HG02678 (cell line): ENCODE results near the gene CARD9.

ENCODE experiments used
- ATAC-seq: cut with Tn5 transposase; IDR thresholded peaks from one replicate; pipeline ENCODE4 v1.9.1; 2021; ENCODE audit warnings: mild to moderate bottlenecking, moderate library complexity; ENCODE audit not compliant: unreplicated experiment

CARD9 gene

DNA sequence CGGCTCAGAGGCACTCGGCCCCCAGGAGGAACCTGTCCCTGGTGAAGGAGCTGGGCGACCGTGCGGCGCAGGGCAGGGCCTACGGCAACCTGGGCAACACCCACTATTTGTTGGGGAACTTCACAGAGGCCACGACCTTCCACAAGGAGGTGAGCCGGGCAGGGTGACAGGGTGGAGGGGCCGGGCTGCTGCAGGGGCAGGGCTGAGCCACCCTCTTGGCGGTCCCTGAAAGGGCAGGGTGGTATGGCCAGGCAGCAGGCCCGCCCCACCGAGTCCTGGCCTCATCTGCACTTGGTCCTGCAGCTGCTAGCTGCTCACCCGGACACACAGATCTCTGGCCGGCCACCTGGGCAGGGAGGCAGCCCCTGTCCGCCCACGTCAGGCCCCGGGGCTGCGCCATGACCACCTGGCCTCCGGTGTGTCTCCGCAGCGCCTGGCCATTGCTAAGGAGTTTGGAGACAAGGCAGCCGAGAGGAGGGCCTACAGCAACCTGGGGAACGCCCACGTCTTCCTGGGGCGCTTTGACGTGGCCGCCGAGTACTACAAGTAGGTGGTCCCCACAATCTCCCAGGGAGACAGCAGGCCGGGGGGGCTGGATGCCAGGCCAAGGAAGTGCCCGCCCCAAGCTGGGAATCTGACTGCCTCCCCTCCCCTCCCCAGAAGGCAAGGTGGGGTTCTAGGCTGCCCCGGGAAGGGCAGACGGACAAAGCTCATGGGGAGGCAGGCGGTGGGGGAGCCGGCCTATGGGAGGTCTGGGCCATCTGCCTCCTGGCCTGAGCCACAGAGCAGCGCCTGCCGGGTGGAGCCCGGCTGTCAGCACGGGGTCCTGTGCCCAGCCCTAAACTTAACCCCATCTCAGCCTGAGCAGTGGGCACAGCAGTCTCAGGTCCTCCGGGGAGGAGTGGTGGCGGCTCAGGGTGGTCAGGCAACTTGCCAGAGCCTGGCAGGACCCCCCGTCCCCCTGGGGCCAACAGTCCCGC, 35.8 kb downstream of the CARD9 start:
- ATAC-seq: no peak

DNA sequence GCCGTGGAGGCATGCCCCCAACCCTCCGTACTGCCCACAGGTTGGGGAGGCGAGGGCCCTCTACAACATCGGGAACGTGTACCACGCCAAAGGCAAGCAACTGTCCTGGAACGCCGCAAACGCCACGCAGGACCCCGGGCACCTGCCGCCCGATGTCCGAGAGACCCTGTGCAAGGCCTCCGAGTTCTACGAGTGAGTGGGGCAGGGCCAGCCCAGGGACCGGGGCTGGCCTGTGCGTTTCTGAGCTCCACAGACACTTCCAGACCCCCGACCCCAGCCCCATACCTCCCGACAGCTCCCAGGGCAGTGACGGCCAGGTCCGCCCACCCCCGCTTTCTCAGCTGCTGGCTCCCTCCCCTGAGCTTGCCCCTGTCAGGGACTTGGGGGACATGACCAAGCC, 36.6 kb downstream of the CARD9 start:
- no peak for ATAC-seq

DNA sequence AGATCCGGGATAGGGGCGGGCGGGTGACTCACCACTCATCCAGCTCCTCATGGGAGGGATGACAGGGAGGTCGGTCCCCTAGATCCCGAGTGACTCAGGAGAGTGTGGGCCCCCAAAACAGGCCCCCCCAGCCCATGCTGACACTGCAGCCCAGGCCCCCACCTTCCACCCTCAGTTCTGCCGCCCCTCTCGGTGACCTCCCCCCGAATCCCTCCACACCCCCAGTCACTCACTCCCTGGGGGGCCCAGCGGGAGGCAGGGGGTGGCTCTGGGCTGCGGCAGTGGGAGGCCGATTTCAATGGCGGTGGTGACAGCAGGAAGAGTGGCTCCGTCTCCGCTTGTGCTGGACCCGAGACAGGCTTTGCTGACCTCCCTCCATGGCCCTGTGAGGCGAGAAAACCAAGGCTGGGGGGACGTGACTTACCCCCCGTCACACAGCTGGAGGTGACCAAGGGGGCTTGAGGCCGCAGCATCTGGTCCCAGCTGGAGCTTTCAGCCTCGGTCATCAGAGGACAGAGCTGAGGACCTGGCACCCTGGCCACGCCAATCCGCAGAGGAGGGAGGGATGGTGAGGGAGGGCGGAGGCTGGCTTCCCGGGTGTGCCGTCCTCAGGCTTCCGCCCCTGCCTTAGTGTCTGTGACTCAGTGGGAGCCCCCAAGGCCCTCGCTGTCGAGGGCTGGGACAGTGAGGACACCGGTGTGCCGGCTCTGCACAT, 37.2 kb downstream of the CARD9 start:
- no peak for ATAC-seq

DNA sequence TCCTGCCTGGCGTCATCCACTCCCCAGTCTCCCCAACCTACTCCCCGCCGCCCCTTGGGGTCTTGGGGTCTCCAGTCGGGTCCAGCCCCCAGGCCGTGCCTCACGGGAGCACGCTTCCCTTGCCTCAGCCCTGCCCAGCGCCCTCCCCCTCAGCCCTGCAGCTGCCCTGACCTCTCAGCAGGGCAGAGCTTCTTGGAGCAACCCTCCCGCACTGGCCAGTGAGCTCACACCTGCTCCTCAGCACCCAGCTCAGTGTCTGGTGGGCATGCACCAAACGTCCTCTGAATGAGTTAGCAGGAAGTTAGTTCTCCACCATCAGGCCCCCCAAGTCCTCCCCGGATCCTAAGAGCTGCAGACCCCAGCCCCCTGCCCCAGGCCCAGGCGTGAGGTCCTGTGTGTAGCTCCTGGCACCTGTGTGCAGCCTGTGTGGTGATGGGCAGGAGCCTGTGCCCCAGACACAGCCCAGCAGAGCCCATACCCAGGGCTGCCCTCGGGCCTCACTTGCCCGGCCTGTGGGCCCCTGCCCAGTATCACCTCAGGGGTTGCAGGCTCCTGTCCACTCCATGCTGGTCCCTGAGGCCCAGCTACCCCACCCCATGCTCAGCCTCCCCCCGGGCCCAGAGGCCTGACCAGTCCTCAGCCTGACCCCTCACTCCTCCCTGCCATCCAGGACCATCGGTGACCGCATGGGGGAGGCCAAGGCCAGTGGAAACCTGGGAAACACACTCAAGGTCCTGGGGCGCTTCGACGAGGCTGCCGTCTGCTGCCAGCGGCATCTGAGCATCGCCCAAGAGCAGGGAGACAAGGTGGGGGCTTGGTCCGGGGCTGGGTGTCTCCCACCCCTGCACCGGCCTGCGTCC, 37.9 kb downstream of the CARD9 start:
- no peak for ATAC-seq

DNA sequence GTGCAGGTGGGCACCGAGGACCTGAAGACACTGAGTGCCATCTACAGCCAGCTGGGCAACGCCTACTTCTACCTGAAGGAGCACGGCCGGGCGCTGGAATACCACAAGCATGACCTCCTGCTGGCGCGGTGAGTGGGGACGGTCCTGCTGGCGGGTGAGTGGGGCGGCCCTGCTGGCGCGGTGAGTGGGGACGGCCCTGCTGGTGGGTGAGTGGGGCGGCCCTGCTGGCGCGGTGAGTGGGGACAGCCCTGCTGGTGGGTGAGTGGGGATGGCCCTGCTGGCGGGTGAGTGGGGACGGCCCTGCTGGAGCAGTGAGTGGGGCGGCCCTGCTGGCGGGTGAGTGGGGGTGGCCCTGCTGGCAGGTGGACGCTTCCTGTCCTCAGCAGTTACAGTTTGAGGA, 38.9 kb downstream of the CARD9 start:
- ATAC-seq: no peak

DNA sequence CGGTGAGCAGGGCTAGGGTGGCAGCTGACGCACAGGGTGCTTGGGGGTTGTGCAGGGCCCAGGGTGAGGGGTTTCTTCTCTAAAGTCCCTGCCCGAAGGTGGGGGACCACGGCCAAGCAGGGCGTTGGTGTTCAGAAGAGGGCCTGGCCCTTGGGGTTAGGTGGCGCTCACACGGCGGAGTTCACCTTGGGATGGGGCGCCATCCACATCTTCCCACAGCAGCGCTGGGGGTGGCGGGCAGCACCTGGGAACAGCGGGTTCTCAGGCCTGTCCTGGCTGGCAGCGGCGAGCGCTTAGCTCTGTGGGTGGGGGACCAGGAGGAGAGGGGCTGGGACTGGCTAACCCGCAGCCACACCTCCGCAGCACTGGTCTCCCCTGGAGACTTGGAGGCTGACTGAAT, 40.0 kb downstream of the CARD9 start:
- no peak for ATAC-seq

DNA sequence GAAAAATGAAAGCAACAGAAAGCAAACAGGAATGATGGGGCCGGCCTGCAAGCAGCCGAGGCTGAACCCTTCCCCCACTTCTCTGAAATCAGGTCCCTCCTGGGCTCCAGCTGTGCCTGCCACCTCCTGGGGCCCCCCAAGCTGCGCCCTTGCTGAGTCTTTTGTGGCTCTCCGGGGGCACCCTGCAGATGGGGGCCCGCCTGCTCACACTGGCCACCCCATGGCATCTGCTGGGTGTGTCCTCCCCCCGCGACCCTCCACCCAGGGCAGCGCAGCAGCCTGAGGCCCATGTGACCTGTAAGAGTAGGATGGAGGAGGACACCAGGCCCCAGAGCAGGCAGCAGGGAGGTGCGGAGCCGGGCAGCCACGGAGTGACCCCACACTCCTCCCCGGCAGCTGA, 40.4 kb downstream of the CARD9 start:
- no peak for ATAC-seq

DNA sequence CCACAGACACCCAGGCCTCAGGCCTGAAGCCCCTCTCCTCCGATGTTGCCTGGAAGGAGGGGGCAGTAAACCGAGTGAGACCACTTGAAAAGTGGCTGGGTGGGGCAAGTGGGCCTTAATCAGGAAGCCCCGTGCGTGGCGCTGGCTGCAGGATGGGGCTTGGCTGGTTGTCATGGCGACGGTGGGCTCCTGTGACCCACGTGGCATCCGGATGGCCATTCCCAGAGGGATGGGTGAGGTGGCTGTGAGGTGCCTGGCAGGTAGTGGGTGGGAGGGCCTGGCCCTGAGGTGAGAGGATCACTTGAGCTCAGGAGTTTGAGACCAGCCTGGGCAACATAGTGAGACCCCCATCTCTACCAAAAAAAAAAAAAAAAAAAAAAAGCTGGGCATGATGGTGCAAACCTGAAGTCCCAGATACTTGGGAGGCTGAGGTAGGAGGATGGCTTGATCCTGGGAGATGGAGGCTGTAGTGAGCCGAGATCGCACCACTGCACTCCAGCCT, 40.9 kb downstream of the CARD9 start:
- ATAC-seq: no peak

DNA sequence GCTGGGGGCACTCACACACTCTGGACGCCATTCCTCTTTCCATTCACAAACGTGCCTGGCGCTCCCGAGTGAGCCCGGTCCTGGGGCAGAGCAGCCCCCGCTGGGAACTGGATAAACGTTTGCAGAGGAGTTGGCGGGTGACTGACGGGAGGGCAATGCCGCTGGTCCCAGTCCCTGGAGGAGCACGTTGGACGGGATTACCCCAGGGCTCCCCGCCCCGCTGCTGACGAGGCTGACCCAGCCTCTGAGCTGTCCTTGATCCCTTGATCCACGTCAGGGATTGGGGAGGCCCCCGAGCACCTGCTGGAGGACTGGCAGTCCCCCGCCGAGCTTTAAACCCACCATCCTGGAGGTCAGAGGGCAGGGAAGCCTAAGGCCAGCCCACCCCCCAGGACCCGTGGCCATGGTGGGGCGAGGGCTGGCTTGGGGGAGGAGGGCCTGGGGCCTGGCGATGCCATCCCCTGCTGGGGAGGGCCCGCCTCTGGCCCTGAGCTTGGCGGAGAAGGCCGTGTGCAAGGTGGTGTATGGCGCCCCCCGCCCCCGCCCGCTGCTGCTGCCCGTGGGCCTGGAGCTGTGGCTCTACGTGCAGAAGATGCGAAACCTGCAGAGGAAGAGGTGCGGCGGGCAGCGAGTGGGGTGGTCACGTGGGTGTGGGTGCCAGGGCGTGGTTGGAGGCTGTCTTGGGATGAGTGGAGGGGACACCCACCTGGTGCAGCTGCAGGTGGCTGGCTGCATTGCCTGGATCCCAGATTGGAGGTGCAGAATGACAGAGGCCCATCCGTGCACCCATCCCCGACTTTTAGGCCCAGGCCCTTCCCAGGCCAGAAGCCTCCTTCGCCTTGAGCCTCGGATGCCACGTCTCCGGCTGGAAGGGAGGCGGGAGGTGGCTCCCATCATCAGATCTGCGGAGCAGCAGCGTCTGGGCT, 41.6 kb downstream of the CARD9 start:
- ATAC-seq: no peak

DNA sequence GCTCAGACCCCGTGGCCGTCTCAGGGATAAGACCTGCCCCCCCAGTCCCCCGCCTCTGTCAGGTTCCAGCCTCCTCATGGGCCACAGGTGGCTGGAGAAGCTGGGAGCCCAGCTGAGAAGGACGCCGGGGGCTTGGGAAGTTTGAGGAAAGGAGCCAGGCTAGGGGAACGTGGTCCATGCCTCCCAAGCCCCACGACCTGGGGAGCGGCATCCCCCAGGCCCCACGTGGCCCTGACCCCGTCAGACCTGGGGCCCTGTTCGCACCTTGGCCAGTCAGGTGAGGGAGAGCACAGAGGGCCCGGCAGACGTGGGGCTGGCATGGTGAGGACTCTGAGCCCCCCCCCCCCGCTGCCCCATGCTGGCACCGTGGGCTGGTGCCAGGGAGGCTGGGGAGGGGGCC, 42.4 kb downstream of the CARD9 start:
- ATAC-seq: no peak

DNA sequence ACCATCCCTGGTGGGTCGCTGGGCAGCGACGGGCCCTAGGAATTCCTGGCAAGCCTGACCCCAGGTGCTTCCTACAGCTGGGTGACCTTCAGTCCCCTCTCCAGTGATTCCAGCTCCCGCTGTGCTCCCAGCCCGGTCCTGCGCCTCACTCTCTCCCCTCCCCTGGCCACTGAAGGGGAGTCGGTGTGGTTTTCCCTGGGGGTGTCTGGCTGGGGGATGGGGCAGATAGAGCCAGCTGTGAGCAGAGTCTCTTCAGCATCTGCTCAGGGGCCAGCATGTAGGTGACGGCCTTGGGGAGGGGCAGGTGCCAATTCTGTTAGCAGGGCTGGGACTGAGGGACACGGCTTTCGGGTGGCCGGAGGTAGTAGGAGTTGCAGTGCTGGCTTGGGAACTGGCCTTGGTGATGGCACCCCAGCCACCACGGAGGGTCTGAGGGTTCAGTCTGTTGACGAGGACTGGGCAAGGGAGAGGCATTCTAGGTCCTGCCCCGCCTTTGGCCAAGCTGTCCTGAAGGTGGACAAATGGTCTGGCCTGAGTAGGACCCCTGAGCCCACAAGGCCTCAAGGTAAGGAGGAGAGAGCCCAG, 43.0 kb downstream of the CARD9 start:
- ATAC-seq: no peak

DNA sequence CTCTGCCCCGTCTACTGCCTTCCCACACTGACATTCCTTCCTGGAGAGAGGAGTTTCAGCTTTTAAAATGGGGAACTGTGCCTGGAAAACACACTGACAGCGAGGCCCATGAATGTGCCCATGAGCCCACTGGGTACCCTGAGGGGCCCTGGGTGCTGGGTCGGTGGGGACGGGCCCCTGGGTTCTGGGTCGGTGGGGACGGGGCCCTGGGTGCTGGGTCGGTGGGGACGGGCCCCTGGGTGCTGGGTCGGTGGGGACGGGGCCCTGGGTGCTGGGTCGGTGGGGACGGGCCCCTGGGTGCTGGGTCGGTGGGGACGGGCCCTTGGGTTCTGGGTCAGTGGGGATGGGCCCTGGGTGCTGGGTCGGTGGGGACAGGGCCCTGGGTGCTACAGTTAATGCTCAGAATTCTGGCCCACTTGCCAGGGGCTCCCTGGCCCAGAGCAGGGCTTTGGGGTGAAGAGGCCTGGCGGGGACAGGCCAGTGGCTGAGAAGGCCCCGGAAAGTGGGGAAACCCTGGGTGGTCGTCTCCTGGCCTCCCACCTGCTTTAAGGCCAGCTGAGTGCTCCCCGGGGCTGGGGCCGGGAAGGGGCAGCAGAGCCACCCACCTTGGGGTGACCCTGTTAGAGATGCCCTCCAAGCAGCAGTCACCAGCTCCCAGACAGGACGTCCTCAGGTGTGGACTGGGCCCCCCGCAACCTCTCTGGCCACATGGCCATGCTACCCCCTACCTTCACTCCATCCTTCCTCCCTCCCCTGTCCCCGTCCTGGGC, 43.6 kb downstream of the CARD9 start:
- no peak for ATAC-seq

DNA sequence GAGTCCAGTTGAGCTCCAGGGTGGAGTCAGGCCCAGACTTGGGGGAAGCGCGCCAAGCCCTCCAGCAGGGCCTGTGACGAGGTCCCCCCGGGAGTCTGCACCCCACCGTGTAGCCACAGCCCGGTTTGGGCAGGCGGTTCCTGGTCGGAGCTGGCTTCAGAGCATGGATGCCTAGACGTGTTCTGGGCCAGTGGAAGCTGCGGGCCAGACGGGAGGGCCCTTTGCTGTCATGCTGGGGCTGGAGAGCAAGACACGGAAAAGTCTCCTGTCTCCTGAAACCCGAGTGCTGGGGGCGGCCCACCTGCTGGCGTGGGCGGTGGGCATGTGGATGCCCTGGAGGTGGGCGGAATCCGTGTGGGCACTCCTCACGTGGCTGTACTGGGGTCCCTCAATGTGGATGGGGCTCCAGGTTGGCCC, 44.2 kb downstream of the CARD9 start:
- ATAC-seq: no peak

DNA sequence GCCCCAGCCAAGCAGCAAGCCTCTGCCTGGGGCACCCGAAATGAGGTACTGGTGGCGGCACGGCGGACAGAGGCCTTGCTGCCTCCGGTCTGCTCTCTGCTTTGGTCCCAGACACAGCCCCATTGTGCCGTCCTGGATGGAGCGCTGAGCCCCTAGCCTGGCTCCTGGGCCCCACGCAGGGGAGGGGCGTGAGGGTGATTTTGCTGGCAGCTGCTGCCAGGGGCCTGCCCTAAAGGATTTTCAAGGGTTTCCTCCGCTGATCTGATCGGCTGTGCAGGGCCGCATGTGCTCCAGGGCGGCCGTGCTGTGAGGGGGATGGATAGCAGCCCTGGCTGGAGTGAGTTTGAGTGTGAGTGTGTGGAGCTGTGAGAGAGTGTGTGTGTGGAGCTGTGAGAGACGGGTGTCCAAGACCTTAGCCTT, 44.8 kb downstream of the CARD9 start:
- ATAC-seq: no peak

DNA sequence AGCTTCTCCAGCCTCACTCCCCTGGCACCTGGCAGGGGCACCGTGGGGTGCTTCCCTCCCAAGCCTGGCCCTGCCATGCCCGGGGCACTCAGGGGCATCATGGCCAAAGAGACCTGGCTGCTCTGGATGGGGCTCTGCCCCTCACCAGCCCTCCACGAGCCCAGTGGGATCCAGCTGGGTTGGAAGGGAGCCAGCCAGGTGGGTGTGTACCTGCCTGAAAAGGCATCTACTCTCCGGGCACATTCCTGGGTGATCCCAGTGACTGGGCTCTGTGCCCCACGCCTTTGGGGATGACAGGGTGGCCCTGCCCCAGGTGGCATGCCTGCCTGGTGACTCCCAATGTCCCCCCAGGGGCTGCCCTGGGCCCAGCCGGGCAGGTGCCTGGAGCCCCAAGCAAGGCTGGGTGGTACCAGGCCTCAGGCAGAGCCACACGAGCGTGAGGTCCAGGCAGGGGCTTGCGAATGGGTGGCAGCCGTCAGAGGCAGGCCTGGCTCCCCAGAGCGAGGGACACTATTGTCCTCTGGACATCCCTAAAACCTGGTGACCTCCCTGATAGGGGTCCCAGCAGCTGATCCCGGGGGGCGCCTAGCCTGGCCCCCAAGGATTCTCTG, 45.4 kb downstream of the CARD9 start:
- ATAC-seq: no peak

DNA sequence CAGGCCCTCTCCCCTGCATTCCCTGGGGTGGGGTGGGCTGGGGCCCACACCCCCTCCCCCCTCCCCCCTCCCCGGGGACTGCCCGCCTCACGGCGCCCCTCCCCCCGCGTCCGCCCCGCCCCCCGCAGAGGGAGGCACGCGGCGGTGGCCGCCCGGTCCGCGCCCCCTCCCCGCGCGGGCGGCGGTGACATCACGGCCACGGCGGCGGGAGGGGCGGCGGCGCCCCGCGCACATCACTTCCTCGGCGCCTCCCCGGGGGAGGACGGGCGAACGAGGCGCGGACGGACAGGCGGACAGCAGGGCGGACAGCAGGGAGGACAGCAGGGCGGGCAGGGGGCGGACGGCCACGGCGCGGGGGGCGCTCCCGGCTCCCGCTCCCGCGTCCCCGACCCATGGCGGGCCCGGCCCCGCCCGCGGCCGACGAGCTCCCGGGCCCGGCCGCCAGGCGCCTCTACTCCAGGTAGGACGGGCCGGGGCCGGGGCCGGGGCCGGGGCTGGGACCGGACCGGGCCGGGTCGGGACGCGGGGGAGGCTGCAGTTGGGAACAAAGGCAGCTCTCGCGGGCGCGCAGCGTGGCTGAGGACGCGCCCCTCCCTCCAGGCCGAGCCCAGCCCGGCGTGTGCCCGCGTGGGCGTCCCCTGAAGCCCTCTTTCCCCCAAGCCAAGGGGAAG, 46.0 kb downstream of the CARD9 start, which contains the start of gene GPSM1:
Gene GPSM1 (plus strand): TSS at position 236 of the 671 bp plus-strand sequence. CDS start 157 bp downstream, at position 393.
- ATAC-seq: no peak

DNA sequence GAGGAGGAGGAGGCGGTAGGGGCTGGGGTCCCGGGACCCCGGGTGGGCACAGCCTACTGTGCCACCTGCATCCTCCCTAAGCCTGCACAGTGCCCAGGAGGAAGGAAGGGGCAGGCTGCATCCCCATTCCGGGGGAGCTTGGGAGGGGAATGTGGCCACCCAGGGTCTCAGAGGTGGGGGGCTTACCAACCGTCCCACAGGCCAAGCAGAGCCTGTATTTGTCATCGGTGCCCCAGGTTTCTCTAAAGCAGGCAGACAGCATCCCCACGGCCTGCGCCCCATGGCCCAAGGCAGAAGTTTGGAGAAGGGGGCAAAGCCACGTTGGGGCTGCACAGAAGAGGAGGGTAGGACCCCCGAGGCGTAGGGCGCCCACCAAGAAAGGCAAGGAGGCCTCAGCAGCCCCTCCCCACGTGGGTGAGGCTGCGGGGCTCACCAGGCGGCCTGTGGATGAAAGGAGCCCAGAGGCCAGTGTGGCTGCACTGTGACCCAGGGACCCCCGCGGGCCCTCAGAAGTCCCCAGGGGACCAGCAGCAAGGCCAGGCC, 46.6 kb downstream of the CARD9 start:
- no peak for ATAC-seq
